Inflammatory macrophage (primary cell): ENCODE measurements around the gene DPP10.

Experiments
- DNase-seq, 2 donors: peaks; one replicate each; pipeline ENCODE4 v3.0.0-alpha.2; 2020 to 2022

The DPP10 gene

DNA sequence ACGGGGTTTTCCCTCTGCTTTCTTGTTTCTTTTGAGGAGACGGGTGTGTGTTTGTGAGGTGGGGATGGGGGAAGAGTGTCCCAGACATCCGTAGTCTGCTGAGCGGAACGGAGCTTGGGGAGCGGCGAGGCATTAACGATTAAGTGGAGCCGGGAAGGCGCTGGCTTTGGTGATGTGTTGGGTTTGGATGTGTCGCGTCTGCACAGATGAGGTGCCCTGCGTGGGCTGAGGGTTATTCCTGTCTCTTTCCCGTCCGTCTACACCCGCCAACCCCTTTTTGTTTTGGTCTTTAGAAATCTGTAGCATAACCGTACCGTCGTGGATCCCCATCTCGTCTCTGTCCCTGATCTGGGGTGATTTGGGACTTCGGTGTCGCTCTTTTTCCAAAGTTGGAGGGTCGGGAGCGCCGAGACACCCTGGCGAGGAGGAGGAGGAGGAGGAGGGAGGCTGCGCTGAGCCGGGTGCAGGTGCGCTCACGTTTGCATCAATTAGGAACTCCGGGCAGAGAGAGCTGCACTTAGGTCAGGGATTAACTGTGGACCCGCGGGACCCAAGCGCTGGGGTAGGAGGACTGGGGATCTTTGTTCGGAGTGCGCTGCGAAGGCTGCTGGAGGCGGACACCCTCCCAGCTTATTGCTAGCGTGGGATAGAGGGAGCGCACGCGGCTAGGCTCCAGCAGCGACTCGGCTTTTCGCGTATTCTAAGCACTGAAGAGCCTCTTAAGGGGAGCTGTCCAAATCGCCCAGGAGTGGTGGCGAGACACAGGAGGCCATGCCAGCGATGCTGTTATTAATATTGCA, 720.3 kb downstream of the DPP10 start:
- DNase-seq: no peak

GRCh38 chr2:115163572-115163971, 721.1 kb downstream of the DPP10 start:
- no peak for DNase-seq

GRCh38 chr2:115165529-115166109, 723.2 kb downstream of the DPP10 start:
- peak in 1 of 2 donors; percentile 4 for DNase-seq

GRCh38 chr2:115168457-115168856, 726.0 kb downstream of the DPP10 start:
- no peak for DNase-seq

DNA sequence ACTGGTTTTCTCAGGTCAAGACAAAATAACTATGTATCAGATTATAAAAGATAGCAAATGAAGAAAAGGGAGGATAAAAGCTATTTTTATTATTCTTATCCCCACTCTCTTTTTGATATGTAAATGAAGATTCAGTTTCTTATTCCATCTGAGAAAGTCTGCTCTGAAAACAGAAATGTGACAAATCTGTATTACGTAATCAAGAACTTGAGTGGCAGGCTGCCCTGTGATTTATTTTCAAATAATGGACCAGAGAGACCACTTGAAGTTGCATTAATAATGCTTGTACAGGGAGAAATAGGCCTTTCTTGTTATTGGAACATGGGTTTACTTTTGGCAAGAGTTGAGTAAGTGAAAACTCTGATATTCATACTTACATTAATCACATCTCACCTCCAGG, 727.4 kb downstream of the DPP10 start:
- DNase-seq: no peak

DNA sequence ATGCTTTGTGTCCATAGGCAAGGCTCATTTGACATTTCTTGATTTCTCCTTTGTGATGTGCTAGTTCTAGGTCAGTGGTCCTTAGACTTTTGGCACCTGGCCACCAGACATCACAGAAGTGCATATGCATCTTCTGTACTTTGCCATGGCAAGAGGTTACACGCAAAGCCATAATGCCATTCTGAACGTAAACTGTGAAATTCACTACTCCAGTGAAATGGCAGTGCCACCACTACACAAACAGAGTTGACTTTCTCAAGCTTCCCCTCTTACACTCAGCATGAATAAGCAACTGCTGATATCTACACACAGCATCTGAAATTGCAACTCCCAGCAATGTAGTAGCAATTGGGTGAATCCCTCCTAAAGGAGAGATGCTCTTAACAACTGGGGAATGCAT, 729.3 kb downstream of the DPP10 start:
- DNase-seq: no peak

DNA sequence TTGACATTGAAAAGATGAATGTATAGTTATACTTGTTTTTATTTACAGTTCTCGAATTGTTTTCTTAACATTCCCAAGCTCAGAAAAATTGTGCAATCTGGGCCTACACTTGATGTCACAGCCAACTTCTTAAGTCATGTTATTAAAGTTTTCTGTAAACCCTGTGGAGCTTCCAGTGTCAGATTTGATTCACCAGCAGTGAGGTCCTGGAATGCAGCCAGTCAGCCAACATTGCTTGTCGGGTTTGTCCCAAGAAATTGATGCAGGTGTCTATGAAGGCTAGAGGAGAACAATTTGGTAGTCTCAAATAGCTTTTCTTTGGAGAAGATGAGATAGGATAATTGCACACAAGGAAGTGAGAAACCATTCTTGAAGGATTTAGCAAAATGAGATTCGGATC, 732.2 kb downstream of the DPP10 start:
- DNase-seq: no peak

- DNase-seq: no peak
Measured at GRCh38 chr2:115183144-115183543, 740.7 kb downstream of the DPP10 start.

DNA sequence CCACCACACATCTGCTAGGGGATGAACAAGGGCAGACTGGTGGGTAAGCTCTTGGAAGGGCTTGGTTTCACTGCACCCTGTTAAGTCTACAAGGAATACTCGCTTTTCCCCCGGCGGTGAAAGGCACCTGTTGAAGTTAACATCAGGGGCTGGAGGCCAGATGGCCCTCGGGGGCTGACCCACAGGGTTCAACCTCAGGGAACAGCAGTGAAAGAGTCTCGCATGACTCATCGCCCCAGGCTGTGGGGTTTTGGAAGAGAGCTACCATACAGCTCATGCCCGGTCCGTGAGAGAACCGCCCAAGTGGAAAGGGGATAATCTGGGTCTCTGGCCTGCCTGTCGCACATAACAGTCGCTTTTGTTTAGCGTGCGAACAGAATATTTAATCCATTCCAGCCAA, 748.0 kb downstream of the DPP10 start:
- no peak for DNase-seq

DNA sequence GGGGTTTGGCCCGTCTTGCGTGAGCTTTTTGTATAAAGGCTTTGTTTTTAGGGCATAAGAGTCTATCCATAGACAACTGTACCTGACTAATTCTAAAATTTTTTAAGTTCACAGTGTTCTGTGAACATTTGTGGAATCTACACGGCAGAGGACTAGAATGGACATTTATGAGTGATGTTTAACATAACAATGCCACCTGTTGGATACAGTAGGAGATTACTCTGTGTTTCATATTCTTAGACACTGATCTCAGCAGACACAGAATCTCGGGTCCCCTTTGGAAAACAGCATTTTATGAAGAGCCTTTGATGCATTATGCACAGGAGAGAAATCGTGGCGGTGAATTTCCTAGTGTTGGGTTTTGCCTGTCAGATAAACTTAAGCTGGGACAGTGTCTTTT, 752.2 kb downstream of the DPP10 start:
- DNase-seq: no peak

DNA sequence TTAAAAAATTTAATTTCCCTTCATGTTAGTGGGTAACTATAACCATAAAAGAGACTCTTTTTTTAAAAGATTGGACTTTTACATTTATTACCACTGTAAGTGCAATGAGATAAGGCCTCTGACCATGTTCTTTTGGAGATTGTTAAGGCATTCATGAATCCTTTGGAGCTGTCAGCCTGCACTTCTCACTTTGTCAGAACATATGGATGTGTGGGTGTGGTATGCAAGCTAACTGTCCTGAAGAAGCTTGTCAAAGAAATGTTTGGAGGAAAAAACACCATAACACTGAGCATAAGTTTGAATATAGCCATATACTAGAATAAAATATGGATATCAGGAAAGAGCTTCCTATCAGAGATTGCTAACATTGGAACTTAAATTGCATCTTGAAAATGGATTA, 754.1 kb downstream of the DPP10 start:
- no peak for DNase-seq

GRCh38 chr2:115199966-115200365, 757.5 kb downstream of the DPP10 start:
- no peak for DNase-seq

GRCh38 chr2:115201386-115201785, 758.9 kb downstream of the DPP10 start:
- no peak for DNase-seq

- no peak for DNase-seq
Measured at GRCh38 chr2:115208493-115209164, 766.2 kb downstream of the DPP10 start.

GRCh38 chr2:115214050-115214449, 771.6 kb downstream of the DPP10 start:
- DNase-seq: no peak

- no peak for DNase-seq
Measured at GRCh38 chr2:115219296-115219695, 776.9 kb downstream of the DPP10 start.

DNA sequence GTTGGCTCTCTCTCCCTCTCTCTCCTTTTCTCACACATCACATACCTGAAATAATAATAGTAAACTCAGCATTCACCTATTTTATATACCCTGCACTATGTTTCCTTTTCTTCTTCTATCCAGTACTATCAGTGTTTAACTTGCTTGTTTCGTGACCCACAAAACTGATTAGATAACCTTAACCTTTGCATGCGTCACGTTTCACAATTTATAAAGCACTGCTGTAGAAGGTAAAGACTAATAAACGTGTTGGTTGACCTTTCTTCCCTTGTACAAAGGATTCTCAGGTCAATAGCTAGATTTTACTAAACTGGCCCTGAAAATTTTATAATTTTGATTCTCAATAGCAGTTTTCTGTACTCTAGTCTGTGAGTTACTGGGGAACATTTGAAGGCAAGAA, 791.7 kb downstream of the DPP10 start:
- DNase-seq: no peak

- no peak for DNase-seq
Measured at GRCh38 chr2:115234737-115235136, 792.3 kb downstream of the DPP10 start.

DNA sequence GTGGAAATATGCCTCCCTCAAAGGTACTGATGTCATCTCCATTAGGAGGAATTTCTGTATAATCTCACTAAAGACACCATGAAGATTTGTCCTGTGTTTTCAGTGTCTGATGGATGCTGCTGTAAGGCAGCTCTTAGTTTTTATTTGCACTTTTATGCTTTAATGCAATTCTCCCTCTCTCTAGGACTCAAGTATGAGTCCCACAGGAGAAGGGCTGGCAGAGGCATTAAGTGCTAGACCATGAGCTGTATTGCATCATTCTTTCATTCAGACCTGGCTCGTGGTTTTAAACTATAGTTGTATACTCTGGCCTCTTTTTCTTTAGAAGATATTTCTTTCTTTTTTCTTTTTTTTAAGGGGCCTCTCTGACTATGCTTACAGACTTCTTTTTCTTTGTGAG, 805.6 kb downstream of the DPP10 start:
- no peak for DNase-seq

GRCh38 chr2:115277366-115277765, 834.9 kb downstream of the DPP10 start:
- DNase-seq: no peak

DNA sequence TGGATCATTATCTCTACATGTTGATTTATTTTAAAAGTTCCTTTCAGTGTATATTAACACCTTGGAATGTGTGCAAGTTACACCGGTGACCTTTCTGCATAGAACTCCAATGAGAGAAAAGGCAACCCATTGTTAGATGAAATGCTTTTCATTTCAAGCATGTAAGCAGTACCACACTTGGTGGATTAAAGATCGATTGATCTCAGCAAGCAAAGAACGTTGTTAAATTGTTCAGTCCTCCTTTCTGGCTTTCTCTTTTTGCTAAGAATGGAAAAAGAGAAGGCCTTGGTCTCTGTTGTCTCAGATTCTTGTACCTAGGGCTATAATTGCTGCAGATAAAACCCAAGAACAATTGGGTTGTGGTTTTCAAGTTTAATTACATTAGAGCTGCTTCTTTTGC, 843.0 kb downstream of the DPP10 start:
- DNase-seq: no peak

- no peak for DNase-seq
Measured at GRCh38 chr2:115290478-115290877, 848.0 kb downstream of the DPP10 start.

DNA sequence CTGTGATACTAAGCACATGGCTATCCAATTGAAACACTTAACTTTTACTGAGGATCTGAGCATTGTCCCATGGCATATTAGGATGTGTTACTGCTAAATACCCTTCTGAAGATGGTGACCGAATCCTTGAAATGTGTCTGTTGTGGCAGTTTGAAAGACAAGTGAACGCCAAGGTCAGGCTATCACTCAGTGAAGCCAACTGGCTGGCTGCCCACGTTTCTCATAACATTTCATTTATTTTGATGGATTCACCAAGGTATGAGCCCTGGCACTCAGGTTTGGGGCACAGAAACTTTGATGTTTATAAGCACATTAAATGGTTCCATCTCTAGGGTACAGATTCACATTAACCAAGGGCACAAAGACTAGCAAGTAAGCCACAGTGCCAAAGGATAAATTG, 850.3 kb downstream of the DPP10 start:
- no peak for DNase-seq

DNA sequence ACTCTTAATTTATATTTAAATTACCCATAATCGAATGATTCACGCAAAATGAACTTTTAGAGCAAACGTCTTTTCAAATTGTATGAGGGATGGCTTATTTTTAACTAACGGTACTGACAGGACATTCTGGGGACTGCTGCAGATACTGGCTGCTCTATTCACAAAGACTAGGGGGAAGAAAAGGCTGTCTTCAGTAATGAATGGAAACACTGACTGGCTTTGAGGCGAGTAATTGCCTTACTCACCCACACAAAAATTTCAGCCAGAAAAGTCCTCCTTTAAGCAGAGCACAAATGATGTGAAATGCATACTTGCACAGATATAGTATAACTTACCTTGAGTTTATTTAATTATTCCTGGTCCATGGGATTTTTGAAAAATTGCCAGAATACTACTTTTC, 852.6 kb downstream of the DPP10 start:
- DNase-seq: no peak
